Natural killer cell (primary cell): Measurements from ENCODE around the gene NUDT13. TPM values are rescaled to one million over a fixed set of nuclear protein-coding genes. Genes with fewer than 3 reads are reported as not detected.

Source experiments
- ATAC-seq, 3 donors: fragments of 150-1000 bp in 2 of 3; fragments of 200-7000 bp in 1 of 3; cut with Tn5 transposase; 1 replicate in 1 of 3; 2 replicates in 2 of 3; pipeline ENCODE4 v1.10.0; 2021; ENCODE audit warnings: mild to moderate bottlenecking in 2 of 3, moderate library complexity in 2 of 3
- DNase-seq, 2 donors: peaks; one replicate each; pipeline versions ENCODE4 v3.0.0 to v3.0.0-alpha.2; 2013 to 2021; ENCODE audit warnings: mixed read lengths in 1 of 2
- H3K27ac ChIP-seq: one replicate; pipeline ENCODE4 v1.5.1; 2013; ENCODE audit warnings: mild to moderate bottlenecking, low read length
- H3K27me3 ChIP-seq: one replicate; pipeline ENCODE4 v1.6.1; 2013; ENCODE audit warnings: low read length; ENCODE audit not compliant: control insufficient read depth, insufficient read depth
- H3K36me3 ChIP-seq: one replicate; pipeline ENCODE4 v1.6.1; 2013; ENCODE audit warnings: low read length; ENCODE audit not compliant: control insufficient read depth, insufficient read depth
- H3K4me1 ChIP-seq: one replicate; pipeline ENCODE4 v1.6.1; 2013; ENCODE audit warnings: low read length; ENCODE audit not compliant: control insufficient read depth, insufficient read depth
- H3K4me3 ChIP-seq: one replicate; pipeline ENCODE4 v1.5.1; 2013; ENCODE audit warnings: low read length
- H3K9me3 ChIP-seq: one replicate; pipeline ENCODE4 v1.6.1; 2013; ENCODE audit warnings: low read length; ENCODE audit not compliant: control insufficient read depth, insufficient read depth
- H3K27ac Mint-ChIP-seq, 2 donors: one replicate each; pipeline ENCODE4 v1.8.0; 2022; ENCODE audit warnings: mild to moderate bottlenecking in 2 of 2, mixed read lengths in 2 of 2, moderate library complexity in 1 of 2
- H3K27me3 Mint-ChIP-seq, 2 donors: one replicate each; pipeline ENCODE4 v1.8.0; 2022; ENCODE audit warnings: low read depth in 2 of 2, mixed read lengths in 2 of 2
- H3K36me3 Mint-ChIP-seq: one replicate; pipeline ENCODE4 v1.8.0; 2022; ENCODE audit warnings: mixed read lengths
- H3K4me1 Mint-ChIP-seq, 2 donors: one replicate each; pipeline ENCODE4 v1.8.0; 2022; ENCODE audit warnings: mixed read lengths in 2 of 2
- H3K4me3 Mint-ChIP-seq: one replicate; pipeline ENCODE4 v1.8.0; 2022; ENCODE audit warnings: mild to moderate bottlenecking, moderate library complexity, mixed read lengths
- H3K9me3 Mint-ChIP-seq, 2 donors: one replicate each; pipeline ENCODE4 v1.8.0; 2022; ENCODE audit warnings: mixed read lengths in 2 of 2
- WGBS: methylation state at CpG from one replicate; pipeline ENCODE4 v1.1.7; 2013; ENCODE audit warnings: missing lambda C conversion rate; ENCODE audit not compliant: insufficient coverage; 5-methylcytosine and 5-hydroxymethylcytosine counted together
- intact Hi-C: fragments of 100-400 bp; cut with micrococcal nuclease; formaldehyde crosslinking; loops from one replicate; pipeline ENCODE4 v1.14.2; 2022
- total RNA-seq, 4 donors: library from RNA; stranded (reverse); fragments of 120-200 nt in 1 of 4; gene quantifications; one replicate each; pipeline versions ENCODE4 v1.2.3 to v1.2.4, GENCODE V29; 2013 to 2022
- TF ChIP-seq, protein P1 (sequence below): fragments of 200-600 bp; IDR thresholded peaks from one replicate; pipeline ENCODE4 v1.8.0; 2022; ENCODE audit warnings: antibody characterized with exemption

Gene NUDT13
- total RNA-seq, 3 donors from 2014 or later (not counting 1 experiment from before 2014, with no cell fraction given), result 0.35 to 1.3 (median 0.65) TPM

DNA sequence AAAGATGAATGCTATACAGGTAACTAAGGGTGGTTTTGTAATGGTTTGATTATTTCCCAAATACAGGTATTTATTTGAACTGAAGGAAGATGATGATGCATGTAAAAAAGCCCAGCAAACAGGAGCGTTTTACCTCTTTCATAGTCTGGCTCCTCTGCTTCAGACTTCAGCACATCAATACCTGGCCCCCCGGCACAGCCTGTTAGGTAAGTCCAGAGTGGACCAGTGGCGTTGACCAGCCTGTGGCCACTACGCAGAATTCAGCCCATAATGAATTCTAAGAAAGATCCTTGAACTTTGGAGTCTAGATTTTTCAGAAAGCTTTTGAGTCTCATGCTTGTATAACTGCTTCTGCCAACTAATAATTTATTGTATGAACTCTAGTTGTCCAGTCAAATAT is 9.7 kb downstream of the NUDT13 start:
- no peak overlapping the region for H3K4me3 Mint-ChIP-seq
- H3K27me3 Mint-ChIP-seq, result no peaks in the 10 kb centered on the region
- intact Hi-C loops, result no loop called here
- Histone ChIP-seq H3K36me3 (peaks cover 8% of the 10 kb centered on the region), H3K4me1 (no peaks in the 10 kb centered on the region), H3K27me3 (no peaks in the 10 kb centered on the region), H3K4me3 (no peak overlapping the region), H3K27ac (no peak overlapping the region), H3K9me3 (no peaks in the 10 kb centered on the region)
- H3K4me1 Mint-ChIP-seq, result no peaks in the 10 kb centered on the region
- DNase-seq (no peak), ATAC-seq (no peak)
- no peaks in the 10 kb centered on the region for H3K9me3 Mint-ChIP-seq
- TF ChIP-seq, protein P1, sequence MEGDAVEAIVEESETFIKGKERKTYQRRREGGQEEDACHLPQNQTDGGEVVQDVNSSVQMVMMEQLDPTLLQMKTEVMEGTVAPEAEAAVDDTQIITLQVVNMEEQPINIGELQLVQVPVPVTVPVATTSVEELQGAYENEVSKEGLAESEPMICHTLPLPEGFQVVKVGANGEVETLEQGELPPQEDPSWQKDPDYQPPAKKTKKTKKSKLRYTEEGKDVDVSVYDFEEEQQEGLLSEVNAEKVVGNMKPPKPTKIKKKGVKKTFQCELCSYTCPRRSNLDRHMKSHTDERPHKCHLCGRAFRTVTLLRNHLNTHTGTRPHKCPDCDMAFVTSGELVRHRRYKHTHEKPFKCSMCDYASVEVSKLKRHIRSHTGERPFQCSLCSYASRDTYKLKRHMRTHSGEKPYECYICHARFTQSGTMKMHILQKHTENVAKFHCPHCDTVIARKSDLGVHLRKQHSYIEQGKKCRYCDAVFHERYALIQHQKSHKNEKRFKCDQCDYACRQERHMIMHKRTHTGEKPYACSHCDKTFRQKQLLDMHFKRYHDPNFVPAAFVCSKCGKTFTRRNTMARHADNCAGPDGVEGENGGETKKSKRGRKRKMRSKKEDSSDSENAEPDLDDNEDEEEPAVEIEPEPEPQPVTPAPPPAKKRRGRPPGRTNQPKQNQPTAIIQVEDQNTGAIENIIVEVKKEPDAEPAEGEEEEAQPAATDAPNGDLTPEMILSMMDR, result no peak
- no peaks in the 10 kb centered on the region for H3K36me3 Mint-ChIP-seq
- H3K27ac Mint-ChIP-seq, result no peak overlapping the region
- 95% methylated on average over 4 of the region's 4 CpGs for WGBS

DNA sequence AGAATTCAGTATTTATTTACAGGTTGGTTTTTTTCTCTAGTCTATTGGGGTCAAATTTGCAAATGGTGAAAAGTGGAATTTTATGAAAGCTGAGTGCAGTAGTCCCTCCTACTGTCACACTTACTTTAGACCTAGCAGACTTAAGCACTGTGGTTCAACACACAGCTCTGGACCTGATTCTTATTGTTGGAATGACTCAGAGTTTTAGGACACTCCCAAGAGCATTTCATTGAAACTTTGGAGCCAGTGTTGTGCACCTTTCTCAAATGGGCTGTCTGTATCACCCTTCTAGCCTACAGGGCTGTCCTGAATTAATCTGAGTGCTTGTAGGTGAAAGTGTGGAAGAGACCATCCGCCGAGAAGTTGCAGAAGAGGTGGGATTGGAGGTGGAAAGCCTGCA is 16.1 kb downstream of the NUDT13 start:
- Mint-ChIP-seq H3K9me3 (no peaks in the 10 kb centered on the region), H3K27ac (no peak overlapping the region), H3K4me3 (no peak overlapping the region), H3K27me3 (no peaks in the 10 kb centered on the region), H3K36me3 (peaks cover 5% of the 10 kb centered on the region), H3K4me1 (no peaks in the 10 kb centered on the region)
- peaks cover 34% of the 10 kb centered on the region for H3K36me3 ChIP-seq
- DNase-seq, result no peak
- no peak overlapping the region for H3K4me3 ChIP-seq
- intact Hi-C loops, result no loop called here
- no peaks in the 10 kb centered on the region for H3K9me3 ChIP-seq
- H3K27me3 ChIP-seq, result no peaks in the 10 kb centered on the region
- H3K4me1 ChIP-seq, result no peaks in the 10 kb centered on the region
- 96% methylated on average over 2 of the region's 2 CpGs for WGBS
- TF ChIP-seq, protein P1, result no peak
- ATAC-seq, result no peak
- H3K27ac ChIP-seq, result no peak overlapping the region

DNA sequence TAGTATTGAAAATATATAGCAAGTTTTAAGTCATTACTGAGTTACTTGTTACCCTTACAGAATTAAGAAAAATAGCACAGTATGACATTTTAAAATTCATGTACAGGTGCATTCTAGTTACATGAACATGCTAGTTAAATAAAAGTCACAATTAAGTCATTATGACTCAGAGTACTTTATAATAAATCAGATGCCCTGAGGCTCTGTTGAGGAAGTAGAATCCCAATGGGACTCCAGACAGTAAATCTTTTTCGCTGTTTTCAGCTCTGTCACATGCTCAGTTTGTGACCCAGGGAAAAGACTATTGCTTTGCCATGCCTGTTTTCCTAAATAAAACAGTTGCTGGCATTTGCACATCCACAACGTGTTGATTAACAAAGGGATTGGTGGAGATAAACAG is 21.0 kb downstream of the NUDT13 start:
- Mint-ChIP-seq H3K4me1 (no peaks in the 10 kb centered on the region), H3K27me3 (no peaks in the 10 kb centered on the region), H3K9me3 (no peaks in the 10 kb centered on the region), H3K27ac (no peak overlapping the region), H3K4me3 (no peak overlapping the region), H3K36me3 (peaks cover 26% of the 10 kb centered on the region)
- Histone ChIP-seq H3K4me3 (no peak overlapping the region), H3K27me3 (no peaks in the 10 kb centered on the region), H3K27ac (no peak overlapping the region), H3K36me3 (peaks cover 69% of the 10 kb centered on the region), H3K4me1 (no peaks in the 10 kb centered on the region), H3K9me3 (no peaks in the 10 kb centered on the region)
- no peak for ATAC-seq
- 80% methylated on average over 2 of the region's 2 CpGs for WGBS
- DNase-seq, result no peak
- intact Hi-C loops, result no loop called here
- TF ChIP-seq, protein P1, result no peak

DNA sequence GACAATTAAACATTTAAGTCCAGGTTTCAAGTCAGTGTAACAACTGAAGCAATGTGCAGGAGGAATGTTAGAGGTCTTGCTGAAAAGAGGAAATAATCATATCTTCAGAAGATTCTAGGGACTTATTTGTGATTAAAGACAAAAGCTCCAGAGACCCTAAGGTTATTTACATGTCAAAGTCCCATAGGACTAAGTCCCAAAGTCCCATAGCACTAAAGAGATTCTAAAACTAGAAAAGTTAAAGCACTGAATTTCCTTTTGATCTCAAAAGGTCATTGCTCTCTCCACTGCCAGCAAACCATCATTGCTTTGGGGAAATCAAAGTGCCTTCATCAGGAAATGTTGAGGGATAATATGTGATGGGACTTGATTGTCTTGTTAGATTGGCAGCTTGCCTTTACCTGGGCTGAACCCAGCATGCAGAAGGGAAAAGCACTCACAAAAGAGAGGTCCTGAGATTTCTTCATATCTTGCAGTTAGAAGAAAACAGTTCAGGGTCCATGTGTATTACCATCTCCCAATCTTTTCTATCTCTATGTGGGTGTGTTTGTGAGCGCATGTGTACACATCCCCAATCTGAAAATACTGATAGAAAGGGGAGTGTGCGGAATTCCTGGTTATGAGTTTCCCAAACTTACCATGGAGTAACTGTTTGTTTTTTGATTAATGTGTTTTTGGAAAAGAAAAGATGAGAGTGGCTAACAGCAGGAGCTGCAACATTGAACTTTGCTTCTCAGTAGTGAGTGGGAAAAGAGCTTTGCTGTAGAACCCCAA is 21.8 kb downstream of the NUDT13 start:
- Mint-ChIP-seq H3K27ac (peak overlapping the region in 1 of 2 donors; percentile 14), H3K9me3 (no peaks in the 10 kb centered on the region), H3K36me3 (peaks cover 26% of the 10 kb centered on the region), H3K27me3 (no peaks in the 10 kb centered on the region), H3K4me1 (no peaks in the 10 kb centered on the region), H3K4me3 (no peak overlapping the region)
- H3K36me3 ChIP-seq, result peaks cover 73% of the 10 kb centered on the region
- H3K27ac ChIP-seq, result no peak overlapping the region
- H3K4me1 ChIP-seq, result no peaks in the 10 kb centered on the region
- DNase-seq (no peak), ATAC-seq (no peak)
- WGBS, result 100% methylated on average over 2 of the region's 2 CpGs
- no peaks in the 10 kb centered on the region for H3K27me3 ChIP-seq
- TF ChIP-seq, protein P1, result no peak
- H3K4me3 ChIP-seq, result no peak overlapping the region
- intact Hi-C loops, result no loop called here
- H3K9me3 ChIP-seq, result no peaks in the 10 kb centered on the region
